SK-N-SH (cell line): ENCODE measurements around the gene TSPAN31. TPM values are rescaled to one million over a fixed set of nuclear protein-coding genes. Genes with fewer than 3 reads are reported as not detected.

Experiments used
- CTCF ChIA-PET: fragments of 300-600, 350-600 bp; formaldehyde crosslinking; extraction: SDS; loops from one replicate; lab custom pipeline; 2021; lab: Yijun Ruan, JAX
- POLR2A ChIA-PET: fragments of 350-600 bp; sonication (Branson Sonifier 250); formaldehyde crosslinking; extraction: SDS; loops from one replicate; lab custom pipeline; 2020; ENCODE audit warnings: antibody characterized with exemption, inconsistent platforms; lab: Yijun Ruan, JAX
- DNase-seq: peaks from one replicate; pipeline ENCODE4 v3.0.0; 2012
- H2AFZ ChIP-seq: fragments of 200-600 bp; sonication (generic); 2 replicates; pipeline ENCODE4 v1.8.1; 2016; ENCODE audit warnings: antibody characterized with exemption, mild to moderate bottlenecking, low read depth
- H3F3A ChIP-seq: fragments of 200-600 bp; sonication (generic); replicated peaks from 2 replicates; pipeline ENCODE3; 2016; ENCODE audit warnings: antibody characterized with exemption, mild to moderate bottlenecking; ENCODE audit not compliant: insufficient read depth
- H3K27ac ChIP-seq, 2 experiments: fragments of 200-500 bp in 1 of 2; fragments of 200-600 bp in 1 of 2; sonication (Bioruptor generic) in 1 of 2; sonication (generic), shearing (Covaris generic) in 1 of 2; 2 replicates each; pipeline versions ENCODE4 v1.5.1 to v1.6.1; 2014 to 2016; ENCODE audit warnings: low read depth in 2 of 2, inconsistent platforms in 1 of 2, low read length in 1 of 2, mild to moderate bottlenecking in 1 of 2, mixed read lengths in 1 of 2
- H3K27me3 ChIP-seq: fragments of 200-600 bp; sonication (generic), shearing (Covaris generic); 2 replicates; pipeline ENCODE4 v1.6.1; 2016; ENCODE audit warnings: mixed run types; ENCODE audit not compliant: insufficient read depth
- H3K36me3 ChIP-seq, 2 experiments: fragments of 200-500 bp in 1 of 2; fragments of 200-600 bp in 1 of 2; sonication (Bioruptor generic) in 1 of 2; sonication (generic) in 1 of 2; replicated peaks in 1 of 2; 2 replicates each; pipeline versions ENCODE3 to v1.5.1; 2014 to 2016; ENCODE audit warnings: low read length in 1 of 2, mild to moderate bottlenecking in 1 of 2; ENCODE audit not compliant: insufficient read depth in 2 of 2, control insufficient read depth in 1 of 2
- H3K4me1 ChIP-seq, 2 experiments: fragments of 200-500 bp in 1 of 2; fragments of 200-600 bp in 1 of 2; sonication (Bioruptor generic) in 1 of 2; sonication (generic), shearing (Covaris generic) in 1 of 2; 2 replicates each; pipeline versions ENCODE4 v1.5.1 to v1.6.1; 2014 to 2016; ENCODE audit warnings: low read depth in 1 of 2, low read length in 1 of 2, mixed run types in 1 of 2; ENCODE audit not compliant: insufficient read depth in 2 of 2, control insufficient read depth in 1 of 2
- H3K4me2 ChIP-seq: fragments of 200-600 bp; sonication (generic), shearing (Covaris generic); 2 replicates; pipeline ENCODE4 v1.6.1; 2017; ENCODE audit warnings: mixed run types
- H3K4me3 ChIP-seq, 2 experiments: fragments of 200-500 bp in 1 of 2; fragments of 200-600 bp in 1 of 2; sonication (Bioruptor generic) in 1 of 2; sonication (generic), shearing (Covaris generic) in 1 of 2; 2 replicates each; pipeline versions ENCODE4 v1.5.1 to v1.8.1; 2014 to 2016; ENCODE audit warnings: low read depth in 2 of 2, inconsistent platforms in 1 of 2, low read length in 1 of 2, mild to moderate bottlenecking in 1 of 2, mixed read lengths in 1 of 2, moderate library complexity in 1 of 2
- H3K79me2 ChIP-seq: fragments of 200-600 bp; sonication (generic); 2 replicates; pipeline ENCODE4 v1.8.1; 2017; ENCODE audit warnings: mild to moderate bottlenecking; ENCODE audit not compliant: insufficient read depth
- H3K9ac ChIP-seq: fragments of 200-600 bp; sonication (generic); 2 replicates; pipeline ENCODE4 v1.6.1; 2017; ENCODE audit warnings: mixed run types
- H3K9me2 ChIP-seq: fragments of 200-600 bp; sonication (generic); 2 replicates; pipeline ENCODE4 v1.6.1; 2017; ENCODE audit warnings: mixed run types
- H3K9me3 ChIP-seq: fragments of 200-600 bp; sonication (generic); 2 replicates; pipeline ENCODE4 v1.6.1; 2017; ENCODE audit warnings: mixed run types, mild to moderate bottlenecking, moderate library complexity
- H4K20me1 ChIP-seq: fragments of 200-600 bp; sonication (generic); 2 replicates; pipeline ENCODE4 v1.6.1; 2017; ENCODE audit warnings: mild to moderate bottlenecking, mixed run types; ENCODE audit not compliant: insufficient read depth
- CHD2 ChIP-seq: fragments of 150-350 bp; IDR thresholded peaks from 2 replicates; pipeline ENCODE4 v1.6.1; 2018; ENCODE audit warnings: low read length; ENCODE audit not compliant: partially characterized antibody
- CTCF ChIP-seq: fragments of 200-600 bp; sonication (generic); IDR thresholded peaks from 2 replicates; pipeline ENCODE4 v1.6.1; 2017; ENCODE audit warnings: antibody characterized with exemption, mild to moderate bottlenecking, moderate library complexity
- EP300 ChIP-seq, 2 experiments: IDR thresholded peaks; 2 replicates each; pipeline versions ENCODE4 v1.4.0 to v1.6.1; 2012; ENCODE audit warnings: borderline replicate concordance in 1 of 2, low read depth in 1 of 2, low read length in 1 of 2
- FOSL2 ChIP-seq: IDR thresholded peaks from 2 replicates; pipeline ENCODE4 v1.4.0; 2012; ENCODE audit warnings: low read depth, mild to moderate bottlenecking, moderate library complexity, borderline replicate concordance
- FOXJ3 ChIP-seq: sonication (generic); formaldehyde crosslinking; IDR thresholded peaks from 2 replicates; pipeline ENCODE4 v1.5.1; 2020; ENCODE audit warnings: mild to moderate bottlenecking, missing genetic modification reagents
- GABPA ChIP-seq: IDR thresholded peaks from 2 replicates; pipeline ENCODE4 v1.4.0; 2012; ENCODE audit warnings: low read depth, mild to moderate bottlenecking
- IRF3 ChIP-seq: fragments of 150-350 bp; IDR thresholded peaks from 2 replicates; pipeline ENCODE4 v1.6.1; 2016; ENCODE audit warnings: mild to moderate bottlenecking, low read depth, low read length
- JUND ChIP-seq: IDR thresholded peaks from 2 replicates; pipeline ENCODE4 v1.4.0; 2012
- MAX ChIP-seq: IDR thresholded peaks from 2 replicates; pipeline ENCODE4 v1.4.0; 2012; ENCODE audit warnings: low read depth
- PBX3 ChIP-seq: IDR thresholded peaks from 2 replicates; pipeline ENCODE4; 2012
- POLR2AphosphoS5 ChIP-seq: IDR thresholded peaks from 2 replicates; pipeline ENCODE4 v1.6.1; 2012; ENCODE audit warnings: low read depth, low read length
- RCOR1 ChIP-seq: fragments of 150-350 bp; IDR thresholded peaks from 2 replicates; pipeline ENCODE4 v1.6.1; 2017; ENCODE audit warnings: antibody characterized with exemption, low read length
- REST ChIP-seq: IDR thresholded peaks from 2 replicates; pipeline ENCODE4 v1.6.1; 2012; ENCODE audit warnings: mild to moderate bottlenecking, low read depth, low read length, moderate library complexity
- RFX5 ChIP-seq: IDR thresholded peaks from 2 replicates; pipeline ENCODE4 v1.6.1; 2012; ENCODE audit warnings: mild to moderate bottlenecking, improper control_type of control experiment, low read length
- SIN3A ChIP-seq: IDR thresholded peaks from 2 replicates; pipeline ENCODE4 v1.6.1; 2012; ENCODE audit warnings: low read depth, mild to moderate bottlenecking, low read length, moderate library complexity, borderline replicate concordance
- TEAD4 ChIP-seq: IDR thresholded peaks from 2 replicates; pipeline ENCODE4 v1.4.0; 2012; ENCODE audit warnings: mild to moderate bottlenecking, borderline replicate concordance; ENCODE audit not compliant: insufficient read depth
- USF2 ChIP-seq: fragments of 150-350 bp; IDR thresholded peaks from 2 replicates; pipeline ENCODE4 v1.6.1; 2017; ENCODE audit warnings: antibody characterized with exemption, low read length, low read depth, borderline replicate concordance
- WGBS: methylation state at CpG from one replicate; pipeline ENCODE4 v1.1.6; 2017; ENCODE audit warnings: low lambda C conversion rate; 5-methylcytosine and 5-hydroxymethylcytosine counted together
- polyA plus RNA-seq, 3 experiments: library from polyadenylated mRNA; depleted of rRNA; stranded (reverse); fragments of >200 nt; gene quantifications; 2 replicates each; pipeline ENCODE4 v1.2.3, GENCODE V29; 2012

TSPAN31 gene
- polyA plus RNA-seq, 1 of the 3 experiments (the other 2 are of a cell fraction) = 36.8 TPM

- Histone ChIP-seq H3K27ac (no peak overlapping the region), H3K79me2 (no peaks in the 10 kb centered on the region), H3F3A (peaks cover 12% of the 10 kb centered on the region), H3K27me3 (no peaks in the 10 kb centered on the region), H3K9me2 (no peaks in the 10 kb centered on the region), H3K4me3 (no peak overlapping the region), H3K4me2 (no peak overlapping the region), H2AFZ (no peak overlapping the region), H3K36me3 (peaks cover 3 to 34% of the 10 kb centered on the region in 2 experiments), H3K9me3 (no peaks in the 10 kb centered on the region), H3K9ac (no peak overlapping the region), H3K4me1 (peaks cover 0 to 8% of the 10 kb centered on the region in 2 experiments; a peak in 1 of 4 replicates), H4K20me1 (no peaks in the 10 kb centered on the region)
- 69% methylated on average over 10 of the region's 11 CpGs for WGBS
- TF ChIP-seq CHD2 (no peak), CTCF (no peak), TEAD4 (no peak), MAX (no peak), IRF3 (no peak), USF2 (no peak), GABPA (no peak), SIN3A (no peak), POLR2AphosphoS5 (no peak; the same call in 1 of the 2 replicates), RFX5 (no peak), RCOR1 (no peak), PBX3 (no peak), JUND (no peak), REST (no peak), FOXJ3 (CRISPR knock-in tag) (no peak), EP300 (IDR thresholded peaks at IDR 0.05; ENCODE audit: borderline replicate concordance in 1 of 2, low read depth in 1 of 2, low read length in 1 of 2) (no peak), FOSL2 (no peak)
- POLR2A ChIA-PET = no interaction called here
- CTCF ChIA-PET = interaction anchor here (1.2 to 9.4 kb wide), 5 partner anchors 11 to 140 kb away, joined by 4 to 133 read pairs (median 5); partner anchors contain the start of genes AGAP2 and B4GALNT1
- DNase-seq = no peak
Measured at GRCh38 chr12:57722716-57723629, 21.9 kb upstream of the TSPAN31 start.
